ENCODE results near the gene DNAJC12.

Gene DNAJC12

GRCh38 chr10:67875340-67876238 lies 37.6 kb upstream of the DNAJC12 start:
- Histone ChIP-seq H3K9ac (ENCODE audit: low read depth, low read length, poor library complexity, severe bottlenecking) (no peak overlapping the region), H3K4me2 (ENCODE audit: low read depth, low read length, poor library complexity, severe bottlenecking) (no peak overlapping the region), H3K79me2 (ENCODE audit: insufficient read depth, low read length) (no peaks in the 10 kb centered on the region), H3K9me3 (ENCODE audit: insufficient read depth, low read depth, low read length) (no peaks in the 10 kb centered on the region), H2AFZ (ENCODE audit: low read length) (no peak overlapping the region), H3F3A (ENCODE audit: low read depth) (no peaks in the 10 kb centered on the region), H3K27me3 (ENCODE audit: insufficient read depth, low read length, poor library complexity, severe bottlenecking) (no peaks in the 10 kb centered on the region), H3K9me2 (replicated peaks; ENCODE audit: low read depth, low read length) (no peaks in the 10 kb centered on the region), H3K4me1 (ENCODE audit: insufficient read depth, low read length, poor library complexity, severe bottlenecking) (no peaks in the 10 kb centered on the region), H3K4me3 (ENCODE audit: low read length, poor library complexity, severe bottlenecking) (no peak overlapping the region), H3K36me3 (ENCODE audit: insufficient read depth, low read length) (no peaks in the 10 kb centered on the region), H4K20me1 (ENCODE audit: insufficient read depth, low read length, poor library complexity, severe bottlenecking) (no peaks in the 10 kb centered on the region)
- TF ChIP-seq EZH2phosphoT487 (IDR thresholded peaks at IDR 0.05; ENCODE audit: borderline replicate concordance): no peak
- TF ChIP-seq CTCF (conservative IDR thresholded peaks at IDR 0.05; ENCODE audit: low read length): no peak

GRCh38 chr10:67869996-67870395 lies 32.0 kb upstream of the DNAJC12 start:
- no peaks in the 10 kb centered on the region for H3K27me3 ChIP-seq (ENCODE audit: insufficient read depth, low read length, poor library complexity, severe bottlenecking)
- H2AFZ ChIP-seq (ENCODE audit: low read length): no peak overlapping the region
- no peaks in the 10 kb centered on the region for H3K36me3 ChIP-seq (ENCODE audit: insufficient read depth, low read length)
- no peaks in the 10 kb centered on the region for H3K9me3 ChIP-seq (ENCODE audit: insufficient read depth, low read depth, low read length)
- H3K9ac ChIP-seq (ENCODE audit: low read depth, low read length, poor library complexity, severe bottlenecking): no peak overlapping the region
- TF ChIP-seq CTCF (conservative IDR thresholded peaks at IDR 0.05; ENCODE audit: low read length) (no peak), EZH2phosphoT487 (IDR thresholded peaks at IDR 0.05; ENCODE audit: borderline replicate concordance) (no peak)
- no peaks in the 10 kb centered on the region for H3F3A ChIP-seq (ENCODE audit: low read depth)
- H4K20me1 ChIP-seq (ENCODE audit: insufficient read depth, low read length, poor library complexity, severe bottlenecking): no peaks in the 10 kb centered on the region
- no peaks in the 10 kb centered on the region for H3K79me2 ChIP-seq (ENCODE audit: insufficient read depth, low read length)
- no peak overlapping the region for H3K4me2 ChIP-seq (ENCODE audit: low read depth, low read length, poor library complexity, severe bottlenecking)
- no peaks in the 10 kb centered on the region for H3K9me2 ChIP-seq (replicated peaks; ENCODE audit: low read depth, low read length)
- H3K4me1 ChIP-seq (ENCODE audit: insufficient read depth, low read length, poor library complexity, severe bottlenecking): no peaks in the 10 kb centered on the region
- H3K4me3 ChIP-seq (ENCODE audit: low read length, poor library complexity, severe bottlenecking): no peak overlapping the region

GRCh38 chr10:67868132-67868531 lies 30.1 kb upstream of the DNAJC12 start:
- no peak overlapping the region for H3K4me2 ChIP-seq (ENCODE audit: low read depth, low read length, poor library complexity, severe bottlenecking)
- H3K4me1 ChIP-seq (ENCODE audit: insufficient read depth, low read length, poor library complexity, severe bottlenecking): no peaks in the 10 kb centered on the region
- H2AFZ ChIP-seq (ENCODE audit: low read length): no peak overlapping the region
- no peaks in the 10 kb centered on the region for H4K20me1 ChIP-seq (ENCODE audit: insufficient read depth, low read length, poor library complexity, severe bottlenecking)
- no peaks in the 10 kb centered on the region for H3K36me3 ChIP-seq (ENCODE audit: insufficient read depth, low read length)
- H3K9ac ChIP-seq (ENCODE audit: low read depth, low read length, poor library complexity, severe bottlenecking): no peak overlapping the region
- H3K9me3 ChIP-seq (ENCODE audit: insufficient read depth, low read depth, low read length): no peaks in the 10 kb centered on the region
- no peak for TF ChIP-seq CTCF (conservative IDR thresholded peaks at IDR 0.05; ENCODE audit: low read length)
- TF ChIP-seq EZH2phosphoT487 (IDR thresholded peaks at IDR 0.05; ENCODE audit: borderline replicate concordance): no peak
- H3K9me2 ChIP-seq (replicated peaks; ENCODE audit: low read depth, low read length): no peaks in the 10 kb centered on the region
- no peak overlapping the region for H3K4me3 ChIP-seq (ENCODE audit: low read length, poor library complexity, severe bottlenecking)
- no peaks in the 10 kb centered on the region for H3F3A ChIP-seq (ENCODE audit: low read depth)
- H3K27me3 ChIP-seq (ENCODE audit: insufficient read depth, low read length, poor library complexity, severe bottlenecking): no peaks in the 10 kb centered on the region
- H3K79me2 ChIP-seq (ENCODE audit: insufficient read depth, low read length): no peaks in the 10 kb centered on the region

All from Loucy (cell line).